OCI-LY3 (cell line): ENCODE data around the gene AREL1.

Source experiments
- CTCF ChIP-seq: fragments of 200-600, 300-600 bp; sonication (generic); IDR thresholded peaks from 2 replicates; pipeline ENCODE4 v1.5.1; 2014; ENCODE audit warnings: antibody characterized with exemption, low read length, low read depth
- EZH2phosphoT487 ChIP-seq: fragments of 200-600 bp; shearing (Covaris generic); IDR thresholded peaks from 2 replicates; pipeline ENCODE4 v1.6.1; 2018; ENCODE audit warnings: antibody characterized with exemption, mixed run types, low read depth

GRCh38 chr14:74634964-74635363 lies 77.9 kb downstream of the AREL1 start:
- TF ChIP-seq CTCF (no peak), EZH2phosphoT487 (no peak)
